Measurements from ENCODE around the gene PLAC1.

DNA sequence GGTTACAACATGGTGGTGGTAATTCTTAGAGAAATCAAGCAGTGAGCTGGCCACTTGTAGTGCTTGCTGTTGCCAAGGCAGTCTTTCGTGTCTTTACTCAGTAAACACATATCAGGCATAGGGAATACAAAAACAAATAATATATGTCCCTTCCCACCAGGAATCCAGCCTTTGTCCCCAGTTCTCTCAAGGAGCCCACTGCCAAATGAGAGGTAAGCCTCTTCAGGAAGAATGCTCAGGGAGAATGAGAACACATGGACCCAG lies 421 bp upstream of the PLAC1 start:
- TF ChIP-seq, protein P1, sequence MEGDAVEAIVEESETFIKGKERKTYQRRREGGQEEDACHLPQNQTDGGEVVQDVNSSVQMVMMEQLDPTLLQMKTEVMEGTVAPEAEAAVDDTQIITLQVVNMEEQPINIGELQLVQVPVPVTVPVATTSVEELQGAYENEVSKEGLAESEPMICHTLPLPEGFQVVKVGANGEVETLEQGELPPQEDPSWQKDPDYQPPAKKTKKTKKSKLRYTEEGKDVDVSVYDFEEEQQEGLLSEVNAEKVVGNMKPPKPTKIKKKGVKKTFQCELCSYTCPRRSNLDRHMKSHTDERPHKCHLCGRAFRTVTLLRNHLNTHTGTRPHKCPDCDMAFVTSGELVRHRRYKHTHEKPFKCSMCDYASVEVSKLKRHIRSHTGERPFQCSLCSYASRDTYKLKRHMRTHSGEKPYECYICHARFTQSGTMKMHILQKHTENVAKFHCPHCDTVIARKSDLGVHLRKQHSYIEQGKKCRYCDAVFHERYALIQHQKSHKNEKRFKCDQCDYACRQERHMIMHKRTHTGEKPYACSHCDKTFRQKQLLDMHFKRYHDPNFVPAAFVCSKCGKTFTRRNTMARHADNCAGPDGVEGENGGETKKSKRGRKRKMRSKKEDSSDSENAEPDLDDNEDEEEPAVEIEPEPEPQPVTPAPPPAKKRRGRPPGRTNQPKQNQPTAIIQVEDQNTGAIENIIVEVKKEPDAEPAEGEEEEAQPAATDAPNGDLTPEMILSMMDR (IDR thresholded peaks at IDR 0.05; ENCODE audit: low read depth, low read length) = no peak
- TF ChIP-seq EZH2phosphoT487 (IDR thresholded peaks at IDR 0.05; ENCODE audit: low read depth) = no peak

Data from OCI-LY3 (cell line).